NCI-H526 (cell line): ENCODE results near the gene SGK1.
"Not testable (repeated sequence)": the region's sequence is repeated elsewhere in the genome, so short reads cannot be mapped to it uniquely, and the experiment has no call there.

Experiments
- DNase-seq, 2 experiments: peaks; one replicate each; lab custom pipeline; 2025; lab: John Stamatoyannopoulos, UW

Gene SGK1

DNA sequence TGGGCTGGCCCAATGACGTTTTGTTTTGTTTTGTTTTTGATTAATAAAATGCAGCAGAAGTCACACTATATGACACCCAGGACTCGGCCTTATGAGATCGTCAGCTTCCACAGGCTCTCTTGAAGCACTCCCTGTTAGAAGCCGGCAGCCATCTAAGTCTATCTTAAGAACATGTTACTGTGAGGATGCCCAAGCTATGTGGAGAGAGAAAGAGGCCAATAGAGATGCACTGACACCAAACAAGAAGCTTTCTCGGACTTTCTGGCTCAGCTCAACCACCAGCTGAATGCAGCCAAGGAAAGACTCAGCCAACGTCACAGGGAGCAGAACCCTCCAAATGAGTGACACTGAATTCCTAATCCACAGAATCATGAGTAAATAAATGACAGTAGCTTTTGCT is 14.0 kb downstream of the SGK1 start:
- DNase-seq: no peak

DNA sequence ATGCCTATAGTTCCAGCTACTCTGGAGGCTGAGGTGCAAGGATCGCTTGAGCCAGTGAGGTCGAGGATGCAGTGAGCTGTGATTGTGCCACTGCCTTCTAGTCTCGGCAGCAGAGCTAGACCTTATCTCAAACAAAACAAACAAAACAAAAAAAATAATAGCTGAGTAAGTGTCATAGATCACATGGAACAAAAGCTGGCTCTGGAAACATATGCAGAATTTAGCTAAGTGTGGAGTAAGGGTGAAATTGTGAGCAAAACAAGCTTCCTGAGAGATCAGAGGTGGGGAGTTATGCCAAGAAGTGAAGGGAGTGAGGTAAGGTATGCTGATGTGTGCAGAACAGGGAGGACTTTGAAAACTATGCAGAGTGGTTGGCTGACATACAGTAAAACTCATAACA is 18.7 kb downstream of the SGK1 start:
- no peak for DNase-seq

DNA sequence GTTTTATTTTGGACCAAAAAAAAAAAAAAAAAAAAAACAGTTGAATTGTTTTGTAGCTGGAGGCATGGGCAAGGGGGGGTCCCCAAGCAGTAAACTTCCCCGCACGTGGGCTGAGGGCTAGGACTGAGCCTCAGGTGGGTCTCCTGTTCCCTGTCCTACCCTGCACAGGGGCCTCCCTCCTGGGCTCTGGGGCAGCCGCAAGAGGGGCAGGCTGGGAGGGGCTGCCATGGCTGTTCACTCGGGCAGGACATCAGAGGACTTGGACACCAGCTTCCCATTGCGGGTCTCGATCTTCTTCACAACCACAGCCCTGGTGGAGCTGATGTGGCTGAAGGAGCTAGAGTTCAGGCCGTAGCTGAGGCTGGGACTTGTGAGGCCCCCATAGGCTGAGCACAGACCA is 21.1 kb downstream of the SGK1 start:
- no peak for DNase-seq

DNA sequence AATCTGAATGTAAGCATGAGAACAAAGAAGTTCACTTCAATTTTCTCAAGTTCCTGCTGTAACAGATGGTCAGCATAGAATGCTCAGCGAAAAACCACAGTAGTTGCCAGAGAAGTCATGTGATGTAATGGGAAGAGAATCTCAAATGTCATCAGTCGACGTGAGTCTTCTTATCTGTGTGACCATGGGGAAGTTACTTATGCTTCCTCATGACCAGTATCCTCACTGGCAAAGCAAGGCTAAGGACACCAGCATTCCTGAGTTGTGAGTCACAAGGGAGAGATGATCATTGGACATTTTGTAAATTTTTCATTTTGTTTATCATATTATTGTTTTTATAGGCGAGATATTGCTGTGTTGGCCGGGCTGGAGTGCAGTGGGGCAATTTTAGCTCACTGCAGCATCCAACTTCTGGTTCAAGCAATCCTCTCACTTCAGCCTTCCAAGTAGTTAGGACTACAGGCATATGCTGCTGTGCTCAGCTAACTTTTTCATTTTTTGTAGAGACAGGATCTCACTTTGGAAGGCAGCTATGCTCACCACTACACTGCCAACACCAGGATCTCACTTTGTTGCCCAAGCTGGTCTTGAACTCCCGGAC is 21.9 kb downstream of the SGK1 start:
- DNase-seq: no peak

DNA sequence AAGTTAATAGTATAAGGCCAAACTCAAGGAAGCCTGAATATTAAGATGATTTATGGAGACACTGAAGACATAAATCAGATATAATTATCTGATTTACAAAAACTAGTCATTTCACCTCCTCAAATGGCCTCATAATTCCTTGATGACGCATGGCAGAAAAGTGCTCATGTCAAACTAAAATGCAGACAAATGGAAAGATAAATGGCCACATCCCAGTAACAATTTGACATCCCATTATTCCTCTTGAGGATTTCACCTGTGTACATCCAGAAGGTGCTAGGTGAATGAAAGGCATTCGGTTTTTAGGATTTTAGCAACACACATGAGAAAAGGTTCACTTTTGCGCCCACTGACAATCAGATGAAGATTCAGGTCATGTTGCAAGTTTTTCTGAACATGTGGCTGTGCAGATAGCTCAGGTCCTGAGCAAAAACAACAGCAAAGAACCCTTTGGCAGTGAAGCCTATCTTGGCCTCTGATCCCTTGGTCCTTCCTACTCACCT is 24.2 kb downstream of the SGK1 start:
- no peak for DNase-seq

DNA sequence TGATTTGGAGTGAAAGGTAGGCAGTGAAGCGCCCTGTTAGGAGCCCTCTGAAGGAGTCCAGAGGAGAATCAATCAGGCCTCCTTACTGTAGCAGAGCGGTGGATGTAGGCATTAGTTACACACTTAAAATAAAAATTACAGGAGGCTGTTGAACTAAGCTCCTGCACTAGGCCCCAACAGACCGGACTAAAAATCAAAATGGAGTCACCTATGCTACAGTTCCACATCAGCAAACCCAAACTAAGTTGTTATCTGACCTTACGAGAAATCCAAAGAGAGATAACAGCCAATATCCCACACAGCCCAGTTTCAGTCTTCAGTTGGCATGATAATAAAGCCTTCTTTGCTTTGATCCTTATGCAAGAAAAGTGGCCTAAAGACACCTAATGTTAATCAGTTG is 26.8 kb downstream of the SGK1 start:
- no peak for DNase-seq

DNA sequence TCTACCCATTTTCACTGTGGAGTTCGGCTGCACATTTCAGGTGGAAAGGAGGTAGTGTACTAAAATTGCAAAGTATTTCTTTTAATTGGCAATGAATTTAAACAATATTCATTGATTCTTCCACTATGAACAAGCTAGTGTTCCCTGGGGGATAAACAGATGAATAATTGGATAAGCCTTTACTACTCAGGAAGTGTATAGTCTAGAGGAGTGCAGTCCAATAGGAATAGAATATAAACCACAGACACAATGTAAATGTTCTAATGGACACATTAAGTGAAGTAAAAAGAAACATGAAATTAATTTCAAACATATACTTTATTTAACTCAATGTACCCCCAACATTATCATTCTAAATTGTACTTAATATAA is 28.7 kb downstream of the SGK1 start:
- DNase-seq: no peak

DNA sequence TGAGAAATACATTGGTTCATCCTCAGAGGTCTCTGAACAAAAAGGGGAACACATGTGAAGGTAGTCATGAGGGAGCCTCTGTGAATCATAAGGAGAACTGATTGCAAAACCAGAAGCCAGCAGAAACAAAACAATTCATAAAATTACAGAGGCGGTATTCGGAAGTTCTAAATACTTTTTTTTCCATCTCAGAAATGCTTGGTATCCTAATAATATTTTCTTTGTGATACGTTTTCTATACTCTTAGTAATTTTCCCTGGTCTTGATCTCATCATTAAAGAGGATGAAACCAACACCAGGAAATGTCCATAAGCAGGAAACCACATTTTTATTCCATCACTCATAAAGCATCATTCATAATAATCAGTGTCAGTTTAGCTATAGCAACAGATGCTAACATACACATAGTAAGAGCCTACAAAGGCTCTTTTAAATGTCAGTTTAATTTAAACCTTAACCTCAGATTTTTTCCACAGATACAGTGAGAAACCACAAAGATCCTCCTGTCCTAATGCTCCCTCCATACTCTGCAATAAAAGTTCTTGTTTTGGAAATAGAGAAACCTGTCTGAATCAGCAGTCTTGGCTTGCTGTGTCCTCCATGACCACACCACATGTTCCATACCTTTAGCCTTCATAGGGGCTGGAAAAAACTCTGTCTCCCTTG is 29.2 kb downstream of the SGK1 start:
- no peak for DNase-seq

DNA sequence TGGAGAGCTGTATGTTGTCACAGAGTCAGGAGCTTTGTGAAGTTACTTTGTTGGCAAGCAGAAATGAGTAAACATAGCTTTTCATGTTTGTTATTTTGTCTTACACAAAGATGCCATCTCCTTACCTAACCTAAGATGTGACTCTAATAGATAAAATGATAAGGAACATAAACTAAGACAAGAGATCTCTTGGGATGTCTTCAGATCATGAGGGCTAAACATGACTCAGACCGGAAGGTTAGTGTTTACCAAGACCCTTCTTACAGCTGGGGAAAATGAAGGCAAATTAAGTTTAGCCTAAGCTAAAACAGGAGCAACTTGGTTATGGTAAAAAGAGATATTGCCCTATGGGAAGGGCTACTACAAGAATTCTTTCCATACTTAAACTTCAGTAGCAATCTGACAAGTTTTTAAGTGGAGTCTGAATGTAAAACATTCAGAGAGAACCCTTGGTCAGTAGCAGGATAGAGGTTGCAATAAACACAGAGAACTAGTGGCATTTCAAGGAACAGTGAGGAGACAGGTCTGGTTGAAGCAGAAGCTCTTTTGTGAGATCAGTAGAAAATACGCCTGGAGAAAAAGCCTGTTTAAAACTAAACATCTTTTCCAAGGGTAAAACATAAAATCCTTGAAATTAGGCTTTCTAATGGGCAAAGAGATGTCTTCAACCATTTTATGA is 29.9 kb downstream of the SGK1 start:
- DNase-seq: no peak

DNA sequence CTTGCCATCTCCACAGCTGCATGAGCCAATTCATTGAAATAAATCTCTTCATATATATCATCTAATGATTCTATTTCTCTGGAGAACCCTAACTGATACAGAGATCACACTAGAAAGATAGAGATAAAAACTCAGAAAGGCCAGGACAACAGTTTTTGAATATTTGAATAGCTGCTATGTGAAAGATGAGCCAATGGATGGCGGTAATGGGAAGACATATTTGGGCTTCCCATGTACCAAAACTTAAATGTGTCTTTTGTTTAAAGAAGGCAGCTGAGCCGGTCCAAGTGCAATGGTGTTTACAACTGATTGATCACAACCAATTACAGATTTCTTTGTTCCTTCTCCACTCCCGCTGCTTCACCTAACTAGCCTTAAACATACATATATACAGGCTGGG is 35.1 kb downstream of the SGK1 start:
- DNase-seq: no peak

DNA sequence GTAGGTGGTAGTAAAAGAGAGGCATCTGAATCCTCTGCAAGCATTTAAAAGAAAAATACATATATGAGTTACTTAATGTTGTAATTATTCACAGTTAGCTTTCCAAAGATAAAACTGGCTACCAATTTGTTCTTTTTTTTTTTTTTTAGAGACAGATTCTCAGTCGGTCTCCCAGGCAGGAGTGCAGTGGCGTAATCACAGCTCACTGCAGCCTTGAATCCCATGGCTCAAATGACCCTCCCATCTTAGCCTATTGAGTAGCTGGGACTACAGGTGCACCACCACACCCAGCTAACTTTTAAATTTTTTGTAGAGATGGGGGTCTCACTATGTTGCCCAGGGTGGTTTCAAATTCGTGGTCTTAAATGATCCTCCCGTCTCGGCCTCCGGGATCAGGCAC is 36.5 kb downstream of the SGK1 start:
- no peak for DNase-seq

DNA sequence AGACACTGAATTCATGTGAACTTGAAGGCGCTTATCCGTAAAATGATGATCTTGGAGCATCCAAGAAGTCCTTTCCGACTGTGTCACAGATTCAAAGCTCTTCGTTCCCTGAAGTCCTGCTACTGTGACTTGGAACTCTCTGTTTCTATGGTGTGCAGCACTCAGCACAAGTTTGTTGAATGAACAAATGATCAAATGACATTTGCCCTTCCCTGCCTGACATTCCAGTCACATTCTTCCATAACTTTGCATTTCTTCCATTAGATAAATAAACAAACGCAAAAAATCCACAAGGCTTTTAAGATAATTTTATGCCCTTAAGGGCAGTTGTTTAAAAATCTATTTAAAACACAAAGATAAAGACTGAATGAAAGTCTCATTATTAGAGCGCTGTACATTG is 39.9 kb downstream of the SGK1 start:
- DNase-seq: no peak

DNA sequence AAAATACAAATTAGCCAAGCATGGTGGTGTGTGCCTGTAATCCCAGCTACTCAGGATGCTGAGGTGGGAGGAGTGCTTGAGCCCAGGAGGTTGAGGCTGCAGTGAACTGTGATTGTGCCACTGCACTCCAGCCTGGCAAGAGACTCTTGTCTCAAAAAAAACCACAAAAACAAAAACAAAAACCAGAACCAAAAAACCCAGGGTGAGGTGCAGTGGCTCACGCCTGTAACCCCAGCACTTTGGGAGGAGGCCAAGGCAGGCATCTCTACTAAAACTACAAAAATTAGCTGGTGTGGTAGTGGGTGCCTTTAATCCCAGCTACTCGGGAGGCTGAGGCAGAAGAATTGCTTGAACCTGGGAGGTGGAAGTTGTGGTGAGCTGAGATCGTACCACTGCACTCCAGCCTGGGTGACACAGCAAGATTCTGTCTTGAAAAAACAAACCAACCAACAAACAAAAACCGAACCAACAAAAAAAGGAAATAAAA is 41.0 kb downstream of the SGK1 start:
- not testable (repeated sequence) for DNase-seq

DNA sequence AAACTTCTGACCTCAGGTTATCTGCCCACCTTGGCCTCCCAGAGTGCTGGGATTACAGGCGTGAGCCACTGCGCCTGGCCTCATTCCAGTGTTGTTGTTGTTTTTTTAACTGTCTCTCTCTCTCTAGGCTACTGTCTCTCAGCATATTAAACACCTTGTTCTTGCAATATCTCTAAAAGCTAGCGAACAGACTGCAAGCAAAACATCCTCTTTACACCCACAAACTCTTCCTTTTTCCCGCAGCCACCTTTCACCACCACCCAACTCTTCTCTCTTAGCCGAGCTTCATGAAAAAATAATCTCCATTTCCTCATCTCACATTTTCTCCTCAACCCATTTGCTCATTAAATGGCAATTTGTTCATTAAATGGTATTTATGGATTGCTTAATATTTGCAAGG is 45.5 kb downstream of the SGK1 start:
- DNase-seq: no peak

DNA sequence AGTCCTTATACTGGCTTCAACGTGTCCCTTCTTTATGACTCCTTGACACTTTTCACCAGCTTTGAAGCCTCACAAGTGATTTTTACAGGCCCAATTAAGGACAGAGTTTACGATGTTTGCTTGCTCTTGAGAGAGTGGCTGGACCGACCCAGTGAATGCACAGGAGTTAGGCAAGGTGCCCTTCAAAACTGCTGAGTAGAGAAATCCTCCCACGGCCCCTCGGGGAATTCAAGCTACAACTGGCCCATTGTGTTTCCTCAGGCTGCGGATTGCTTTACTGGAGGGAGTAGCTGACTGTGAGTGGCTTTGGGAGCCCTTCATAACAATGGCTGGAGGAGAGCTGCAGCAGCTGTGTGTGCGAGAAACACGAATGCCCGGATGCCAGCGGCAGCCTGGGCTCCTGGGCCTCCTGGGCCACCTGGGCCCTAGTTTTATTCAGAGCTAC is 50.0 kb downstream of the SGK1 start:
- peak; percentile 54 to 83 for DNase-seq

DNA sequence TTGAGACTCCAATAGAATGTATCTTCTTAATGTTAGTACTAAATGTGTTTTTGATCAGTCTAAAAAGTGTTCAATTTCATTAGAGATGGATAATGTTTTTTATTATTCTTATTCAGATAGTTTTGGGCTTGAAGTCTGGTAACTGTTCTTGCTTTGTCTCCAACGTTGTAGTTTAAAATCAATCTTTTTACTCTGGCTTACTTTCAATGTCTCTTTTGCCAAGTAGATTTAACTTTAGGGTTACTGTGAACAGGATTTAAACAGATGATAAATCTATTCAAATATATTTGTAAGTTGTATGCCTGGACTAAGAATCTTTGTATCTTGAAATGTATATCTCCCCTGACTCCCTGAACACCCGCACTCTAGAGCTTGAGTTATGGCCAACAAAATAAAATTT is 51.1 kb downstream of the SGK1 start:
- no peak for DNase-seq

DNA sequence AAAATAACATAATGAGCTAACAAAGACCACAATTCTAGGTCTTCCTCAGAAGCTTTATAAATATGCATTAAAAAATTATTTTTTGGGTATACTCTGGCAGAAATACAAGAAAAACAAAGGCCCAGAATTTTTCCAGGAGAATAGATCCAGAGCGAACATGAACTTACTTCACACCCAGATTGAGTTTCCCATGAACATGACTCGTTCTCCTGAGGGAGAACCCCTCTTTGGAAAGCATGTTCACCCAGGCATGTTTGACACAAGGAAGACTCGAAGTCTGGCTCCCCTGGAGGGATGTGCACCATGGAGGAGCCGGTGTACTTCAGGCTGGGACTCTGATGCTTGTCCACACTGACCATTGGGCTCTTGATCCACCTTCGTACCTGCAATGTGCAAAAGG is 56.1 kb downstream of the SGK1 start:
- DNase-seq: no peak

DNA sequence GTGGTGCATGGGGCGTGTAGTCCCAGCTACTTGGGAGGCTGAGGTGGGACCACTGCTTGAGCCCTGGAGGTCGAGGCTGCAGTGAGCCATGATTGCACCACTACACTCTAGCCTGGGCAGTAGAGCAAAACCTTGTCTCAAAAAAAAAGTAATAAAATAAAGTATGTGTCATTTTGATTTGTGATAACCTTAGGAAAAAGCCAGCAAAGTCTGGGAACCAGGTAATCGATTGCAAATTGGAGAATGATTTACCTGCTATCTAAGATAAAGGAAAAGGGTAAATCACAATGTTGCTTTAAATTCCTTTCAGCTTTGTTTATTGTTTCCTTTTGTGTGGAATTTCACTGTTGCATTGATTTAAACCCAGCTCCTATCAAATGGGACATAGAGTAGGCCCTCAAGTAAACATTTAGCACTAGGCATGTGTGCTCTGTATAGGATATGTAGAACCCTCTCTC is 59.0 kb downstream of the SGK1 start:
- no peak for DNase-seq

DNA sequence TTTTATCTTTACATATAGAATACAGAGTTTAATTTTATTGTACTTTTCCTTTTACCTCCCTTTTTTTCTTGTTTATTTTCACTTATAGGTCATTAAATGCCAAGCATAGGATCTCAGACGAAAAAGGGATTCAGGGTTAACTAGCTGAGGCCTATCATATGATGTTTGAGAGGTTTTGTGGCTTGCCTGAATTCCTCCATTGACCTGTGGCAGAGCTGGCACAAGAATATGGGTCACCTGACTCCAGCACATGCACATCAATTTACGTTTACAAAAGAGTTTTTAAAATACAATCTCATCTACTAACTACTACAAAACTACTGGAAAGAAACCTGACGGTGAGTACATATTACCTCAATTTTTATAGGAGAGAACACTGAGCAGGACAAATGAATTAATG is 60.4 kb downstream of the SGK1 start:
- no peak for DNase-seq

DNA sequence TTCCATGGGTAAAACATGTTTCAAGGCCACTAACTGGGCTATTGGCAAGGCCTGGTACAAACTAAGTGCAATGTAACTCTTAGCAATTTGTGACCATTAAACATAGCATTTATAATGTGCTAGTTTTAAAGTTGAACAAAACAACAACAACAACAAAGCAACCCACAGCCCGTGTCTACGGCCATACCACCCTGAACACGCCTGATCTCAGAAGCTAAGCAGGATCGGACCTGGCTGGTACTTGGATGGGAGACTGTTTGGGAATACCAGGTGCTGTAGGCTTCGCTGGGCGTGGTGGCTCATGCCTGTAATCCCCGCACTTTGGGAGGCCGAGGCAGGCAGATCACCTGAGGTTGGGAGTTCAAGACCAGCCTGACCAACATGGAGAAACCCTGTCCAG is 61.0 kb downstream of the SGK1 start:
- no peak for DNase-seq

DNA sequence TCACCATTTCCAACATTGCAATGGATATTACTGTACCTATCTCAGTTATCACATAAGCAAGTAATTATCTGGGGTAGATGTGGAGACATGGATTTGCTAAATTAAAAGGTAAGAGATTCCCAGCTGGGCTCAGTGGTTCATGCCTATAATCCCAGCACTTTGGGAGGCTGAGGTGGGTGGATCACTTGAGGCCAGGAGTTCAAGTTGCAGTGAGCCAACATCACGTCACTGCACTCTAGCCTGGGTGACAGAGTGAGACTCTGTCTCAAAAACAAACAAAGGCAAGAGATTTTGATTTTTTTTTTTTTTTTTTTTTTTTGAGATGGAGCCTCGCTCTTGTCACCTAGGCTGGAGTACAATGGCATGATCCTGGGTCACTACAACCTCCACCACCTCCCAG is 62.6 kb downstream of the SGK1 start:
- not testable (repeated sequence) for DNase-seq

DNA sequence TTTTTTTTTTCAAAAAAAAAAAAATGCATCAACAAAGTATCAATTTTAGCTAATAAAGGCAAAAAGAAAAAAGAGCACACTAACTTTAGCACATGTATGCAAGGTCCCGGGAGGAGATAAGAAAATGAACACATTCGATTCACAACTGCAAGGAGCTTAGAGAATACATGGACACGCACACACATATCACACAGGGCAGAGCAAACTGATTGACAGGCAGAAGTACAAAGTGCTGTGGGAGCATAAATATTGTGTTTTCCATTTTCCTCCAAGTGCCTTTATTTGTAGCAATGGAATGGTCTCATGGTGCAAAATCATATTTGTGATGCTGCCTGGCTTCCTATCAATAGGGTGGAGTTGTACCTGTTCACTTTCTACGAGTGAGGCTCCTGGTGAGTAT is 63.8 kb downstream of the SGK1 start:
- no peak for DNase-seq

DNA sequence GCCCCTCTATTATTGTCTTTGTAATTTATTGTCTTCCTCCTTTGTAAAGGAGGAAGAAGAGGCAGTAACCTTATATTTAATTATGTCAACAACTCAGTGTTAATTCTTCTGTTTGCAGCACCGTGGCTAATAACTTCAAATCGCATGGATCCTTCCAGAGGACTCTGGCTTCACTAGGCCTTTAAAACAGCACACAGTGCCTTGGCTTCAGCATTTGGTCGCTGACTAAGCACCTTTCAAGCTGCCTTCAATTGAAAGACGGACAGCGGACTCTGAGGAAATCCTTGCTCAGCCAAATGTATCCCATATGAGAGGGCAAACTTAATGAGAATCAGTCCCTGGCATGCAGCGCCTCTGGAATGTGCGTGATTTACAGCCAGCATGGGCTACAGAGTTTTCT is 64.2 kb downstream of the SGK1 start:
- no peak for DNase-seq
